GM12875 (cell line): ENCODE data around the gene EID3.

ENCODE experiments used
- H3K4me3 ChIP-seq: one replicate; pipeline ENCODE4 v1.5.1; 2011; ENCODE audit warnings: low read depth, low read length, control low read depth
- TF ChIP-seq, protein P1 (sequence below): IDR thresholded peaks from 2 replicates; pipeline ENCODE4 v1.5.1; 2011; ENCODE audit warnings: low read depth, mild to moderate bottlenecking, control low read depth, inconsistent platforms, low read length, moderate library complexity, borderline replicate concordance; ENCODE audit not compliant: insufficient read depth

The EID3 gene

DNA sequence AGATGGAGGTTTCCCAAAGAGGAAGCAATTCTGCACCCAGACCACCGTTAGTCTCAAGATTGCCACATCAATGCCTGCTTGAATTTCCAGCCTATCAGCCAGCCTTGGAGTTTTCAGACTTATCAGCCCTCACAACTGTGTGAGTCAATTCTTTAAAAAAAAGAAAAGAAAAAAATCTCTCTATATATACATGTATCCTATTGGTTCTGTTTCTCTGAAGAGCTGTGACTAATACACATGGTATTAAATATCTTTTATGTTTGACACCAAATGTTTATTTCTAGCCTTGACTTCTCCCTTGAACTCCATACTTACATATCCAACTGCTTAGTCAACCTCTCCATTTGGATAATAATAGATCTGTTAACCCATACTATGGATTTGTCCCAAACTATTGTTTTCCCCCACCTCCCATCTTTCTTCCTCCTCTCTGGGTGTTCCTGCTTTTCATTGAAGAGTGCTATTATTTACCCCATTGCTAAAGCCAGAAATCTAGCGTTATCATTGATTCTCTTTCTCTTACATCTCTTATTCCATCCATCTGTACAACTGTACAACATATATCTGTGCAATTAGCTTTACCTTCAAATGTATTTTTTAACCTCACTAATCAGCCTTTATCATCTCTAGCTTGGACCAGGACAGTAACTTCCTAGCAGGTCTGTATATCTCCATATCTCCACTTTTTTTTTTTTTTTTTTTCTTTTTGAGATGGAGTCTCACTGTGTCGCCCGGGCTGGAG is 22.7 kb upstream of the EID3 start:
- H3K4me3 ChIP-seq = no peak overlapping the region
- TF ChIP-seq, protein P1, sequence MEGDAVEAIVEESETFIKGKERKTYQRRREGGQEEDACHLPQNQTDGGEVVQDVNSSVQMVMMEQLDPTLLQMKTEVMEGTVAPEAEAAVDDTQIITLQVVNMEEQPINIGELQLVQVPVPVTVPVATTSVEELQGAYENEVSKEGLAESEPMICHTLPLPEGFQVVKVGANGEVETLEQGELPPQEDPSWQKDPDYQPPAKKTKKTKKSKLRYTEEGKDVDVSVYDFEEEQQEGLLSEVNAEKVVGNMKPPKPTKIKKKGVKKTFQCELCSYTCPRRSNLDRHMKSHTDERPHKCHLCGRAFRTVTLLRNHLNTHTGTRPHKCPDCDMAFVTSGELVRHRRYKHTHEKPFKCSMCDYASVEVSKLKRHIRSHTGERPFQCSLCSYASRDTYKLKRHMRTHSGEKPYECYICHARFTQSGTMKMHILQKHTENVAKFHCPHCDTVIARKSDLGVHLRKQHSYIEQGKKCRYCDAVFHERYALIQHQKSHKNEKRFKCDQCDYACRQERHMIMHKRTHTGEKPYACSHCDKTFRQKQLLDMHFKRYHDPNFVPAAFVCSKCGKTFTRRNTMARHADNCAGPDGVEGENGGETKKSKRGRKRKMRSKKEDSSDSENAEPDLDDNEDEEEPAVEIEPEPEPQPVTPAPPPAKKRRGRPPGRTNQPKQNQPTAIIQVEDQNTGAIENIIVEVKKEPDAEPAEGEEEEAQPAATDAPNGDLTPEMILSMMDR = no peak

GRCh38 chr12:104281636-104282035 is 21.9 kb upstream of the EID3 start:
- no peak overlapping the region for H3K4me3 ChIP-seq
- TF ChIP-seq, protein P1 = no peak

DNA sequence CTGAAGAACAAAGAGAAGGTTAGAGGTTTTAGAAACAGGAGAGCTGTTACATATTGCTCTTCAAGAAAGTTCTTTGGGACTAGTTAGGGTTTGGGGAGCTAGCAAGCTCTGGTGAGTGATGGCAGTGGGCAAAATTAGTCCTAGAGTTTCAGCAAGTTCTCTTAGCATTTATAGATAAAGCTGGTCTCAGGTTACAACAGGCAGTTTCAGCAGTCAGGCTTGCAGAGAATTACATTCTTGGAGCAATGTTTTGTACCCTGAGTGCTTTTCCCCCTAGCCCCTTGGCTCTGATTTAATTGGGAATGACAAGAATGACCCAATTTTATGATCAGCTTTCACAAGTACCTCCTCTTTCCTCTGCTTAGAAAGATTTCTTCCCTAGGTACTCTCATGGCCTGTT is 21.4 kb upstream of the EID3 start:
- TF ChIP-seq, protein P1 = no peak
- H3K4me3 ChIP-seq = no peak overlapping the region

- H3K4me3 ChIP-seq = no peak overlapping the region
- TF ChIP-seq, protein P1 = no peak
These were observed 17.6 kb upstream of the EID3 start for GRCh38 chr12:104285740-104286515.

- TF ChIP-seq, protein P1 = no peak
- peak overlapping the region; percentile 73 for H3K4me3 ChIP-seq
These were observed 16.7 kb upstream of the EID3 start for GRCh38 chr12:104286516-104287482.

GRCh38 chr12:104288635-104289274 is 14.8 kb upstream of the EID3 start:
- H3K4me3 ChIP-seq = peak overlapping the region; percentile 73
- TF ChIP-seq, protein P1 = no peak
